T-helper 2 cell (primary cell): ENCODE results near the gene OR4K15.
"Not testable (repeated sequence)": the region's sequence is repeated elsewhere in the genome, so short reads cannot be mapped to it uniquely, and the experiment has no call there.

Experiments used
- DNase-seq, 5 experiments: peaks; one replicate each; pipeline versions ENCODE4 v3.0.0 to v3.0.0-alpha.2; 2012 to 2022
- total RNA-seq, 2 donors: gene quantifications; one replicate each; lab custom pipeline; 2026; lab: John Stamatoyannopoulos, UW

The OR4K15 gene, protein sequence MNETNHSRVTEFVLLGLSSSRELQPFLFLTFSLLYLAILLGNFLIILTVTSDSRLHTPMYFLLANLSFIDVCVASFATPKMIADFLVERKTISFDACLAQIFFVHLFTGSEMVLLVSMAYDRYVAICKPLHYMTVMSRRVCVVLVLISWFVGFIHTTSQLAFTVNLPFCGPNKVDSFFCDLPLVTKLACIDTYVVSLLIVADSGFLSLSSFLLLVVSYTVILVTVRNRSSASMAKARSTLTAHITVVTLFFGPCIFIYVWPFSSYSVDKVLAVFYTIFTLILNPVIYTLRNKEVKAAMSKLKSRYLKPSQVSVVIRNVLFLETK
- total RNA-seq = 0 reads per million in 2 donors

- DNase-seq = no peak
Measured at GRCh38 chr14:19975291-19975690, at the start of gene OR4K15. Gene OR4K15 (plus strand): TSS chr14:19975591. CDS start chr14:19975591, 0 bp downstream.

DNA sequence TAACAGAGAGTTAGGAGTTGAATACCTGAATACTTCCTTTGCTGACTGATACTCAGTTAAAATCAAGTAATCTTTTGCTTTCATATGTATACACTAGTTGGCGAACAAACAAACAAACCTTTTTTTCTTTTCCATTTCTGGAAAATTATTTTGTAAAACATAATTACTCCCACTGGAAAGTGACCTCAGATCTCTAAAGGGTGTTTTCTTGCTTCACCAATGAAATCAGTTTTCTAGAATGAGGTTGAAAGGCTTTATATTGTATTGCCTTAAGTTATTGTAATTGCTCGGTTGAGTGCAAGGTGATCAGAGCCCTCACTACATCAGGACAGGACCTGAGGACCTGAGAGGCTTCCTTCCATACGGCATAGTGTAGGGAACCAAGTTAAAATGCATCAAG is 44.8 kb upstream of the OR4K15 start, which contains the start of gene OR4K1:
OR4K1 (plus strand) TSS at position 301 of the 400 bp plus-strand sequence. CDS start 4,750 bp downstream, outside the sequence.
- DNase-seq = no peak

- no peak for DNase-seq
Measured at GRCh38 chr14:19941668-19942067, 33.7 kb upstream of the OR4K15 start.

DNA sequence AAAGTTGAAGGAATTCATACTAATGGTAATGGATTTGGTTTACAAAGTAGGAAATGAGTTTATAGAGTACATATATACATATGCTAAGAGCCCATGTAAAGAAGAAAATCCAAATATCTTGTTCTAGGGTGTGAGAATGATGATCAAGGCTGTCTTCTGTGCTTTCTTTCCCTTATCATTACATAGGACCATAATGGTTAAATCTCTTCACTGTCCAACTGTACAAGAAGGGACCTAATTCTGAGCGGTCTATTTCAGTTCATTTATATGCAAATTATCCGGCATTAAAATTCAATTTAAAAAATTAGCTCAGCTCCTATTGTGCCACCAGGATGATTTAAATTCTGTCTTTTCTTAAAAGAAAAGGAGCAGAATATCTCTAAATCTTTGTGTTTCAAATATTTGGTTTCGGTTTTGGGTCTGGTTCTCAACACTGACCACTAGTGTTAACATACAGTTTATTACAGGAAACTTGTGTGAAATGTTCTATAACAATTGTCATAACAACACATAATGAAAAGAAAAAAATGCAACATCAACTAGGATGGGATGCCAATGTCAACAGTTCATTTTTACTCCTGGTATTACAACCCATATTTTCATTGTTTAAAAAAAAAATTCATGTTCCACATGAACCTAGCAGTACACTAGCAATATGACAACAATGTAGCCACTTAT is 27.8 kb upstream of the OR4K15 start:
- DNase-seq = no peak

- DNase-seq = no peak
Measured at GRCh38 chr14:19949218-19949617, 26.2 kb upstream of the OR4K15 start.

DNA sequence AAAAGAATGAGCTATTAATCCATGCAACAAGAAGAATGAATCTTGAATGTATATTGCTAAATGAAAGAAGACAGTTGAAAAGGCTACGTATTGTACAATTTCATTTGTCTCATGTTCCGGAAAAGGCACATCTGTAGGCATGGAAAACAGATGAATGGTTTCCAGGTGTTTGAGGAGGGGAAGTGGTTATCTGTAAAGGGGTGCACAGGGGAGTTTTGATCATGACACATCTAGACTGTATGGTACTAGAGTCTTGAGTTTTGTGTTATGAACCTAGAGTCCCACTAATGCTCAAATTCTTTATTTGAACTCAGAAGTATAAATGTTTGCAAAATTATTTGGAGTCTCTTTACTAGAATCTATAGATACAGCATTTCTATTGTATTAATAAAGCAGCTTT is 5.7 kb upstream of the OR4K15 start:
- DNase-seq = not testable (repeated sequence)

DNA sequence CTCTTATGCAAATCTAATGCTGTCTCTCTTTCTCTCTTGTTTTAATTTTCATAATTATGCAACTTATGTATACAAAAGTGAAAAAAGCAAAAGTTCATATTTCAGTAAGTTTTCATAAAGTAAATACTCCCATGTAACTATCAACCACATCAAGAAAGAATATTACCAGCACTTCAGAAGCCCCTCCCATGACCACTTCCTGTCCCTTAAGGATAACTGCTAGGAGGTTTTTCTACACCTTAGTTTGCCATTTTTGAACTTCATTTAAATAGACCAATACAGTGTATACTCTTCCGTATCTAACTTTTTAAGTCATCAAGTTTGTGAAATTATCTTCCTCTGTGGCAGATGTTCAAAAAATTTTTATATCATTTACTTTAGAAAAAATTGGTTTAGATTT is 547 bp upstream of the OR4K15 start:
- peak in 3 of 5 experiments; percentile 8 to 53 (median 10) for DNase-seq

GRCh38 chr14:19993438-19993837 is 18.0 kb downstream of the OR4K15 start:
- DNase-seq = no peak

- no peak for DNase-seq
Measured at GRCh38 chr14:20001863-20002262, 26.5 kb downstream of the OR4K15 start, which contains the start of gene OR4Q2. Gene OR4Q2 (plus strand): TSS chr14:20002163.

- no peak for DNase-seq
Measured at GRCh38 chr14:20002319-20002718, 26.9 kb downstream of the OR4K15 start.

- DNase-seq = no peak
Measured at GRCh38 chr14:20008156-20008555, 32.8 kb downstream of the OR4K15 start.

DNA sequence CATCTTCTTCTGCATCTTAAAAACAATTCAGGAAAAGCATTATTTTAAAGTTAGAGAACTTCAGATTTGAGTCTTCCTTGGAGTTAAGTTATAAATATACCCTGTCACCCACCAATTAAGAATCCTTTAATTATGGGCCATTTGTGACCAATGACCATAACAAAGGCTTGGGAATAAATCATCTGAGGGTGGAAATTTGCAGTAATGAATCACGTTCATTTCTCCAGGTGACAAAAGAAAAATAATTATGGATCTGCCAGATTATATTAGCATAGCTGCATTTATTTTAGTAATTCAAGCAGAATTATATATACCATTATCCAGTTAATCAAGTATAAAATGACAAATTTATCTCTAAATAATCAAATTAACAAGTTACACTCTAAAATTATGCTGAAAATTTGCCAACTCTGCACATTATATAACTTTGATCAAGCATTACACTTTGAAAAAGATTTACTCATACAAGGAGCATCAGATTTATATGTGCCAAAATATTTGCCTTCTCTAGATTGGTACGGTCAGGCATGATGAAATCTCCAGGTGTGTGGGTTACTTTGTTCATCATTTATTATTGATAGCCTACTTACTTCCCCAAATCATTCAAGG is 44.0 kb downstream of the OR4K15 start, which contains the start of gene OR4K14:
OR4K14 (minus strand) TSS at position 51 of the 609 bp plus-strand sequence. CDS start 4,114 bp downstream, outside the sequence.
- no peak for DNase-seq
